Measurements from ENCODE around the gene MPZL2. TPM values are rescaled to one million over a fixed set of nuclear protein-coding genes. Genes with fewer than 3 reads are reported as not detected.

Gene MPZL2
- total and polyA plus RNA-seq, 5 donors from 2014 or later, result 0.37 to 1.0 TPM; not detected in 3

DNA sequence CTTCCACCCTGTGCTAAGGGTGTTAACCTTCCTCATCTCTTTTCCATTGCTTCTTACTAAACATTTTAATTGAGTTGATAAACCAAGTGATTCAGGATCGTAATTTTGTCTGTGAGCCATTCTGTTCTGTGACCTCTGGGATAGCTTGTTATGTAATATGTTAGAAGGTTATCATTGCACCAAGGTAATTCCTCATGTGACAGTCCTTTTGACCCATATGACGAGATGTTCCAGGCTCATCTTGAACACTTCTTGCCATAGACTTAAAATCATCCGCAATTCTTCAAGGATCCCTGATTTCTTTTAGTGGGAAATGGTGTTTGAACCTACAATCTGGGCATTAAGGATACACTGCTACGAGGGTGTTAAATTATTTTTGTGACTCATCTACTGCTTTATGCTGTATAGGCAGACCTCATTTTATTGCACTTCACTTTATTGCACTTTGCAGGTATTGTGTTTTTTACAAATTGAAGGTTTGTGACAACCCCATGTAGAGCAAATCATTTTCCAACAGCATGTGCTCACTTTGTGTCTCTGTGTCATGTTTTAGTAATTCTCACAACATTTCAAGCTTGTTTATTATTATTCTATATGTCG lies 19.0 kb upstream of the MPZL2 start:
- Histone ChIP-seq H3K4me1 (ENCODE audit: control insufficient read depth, insufficient read depth, low read length, poor library complexity, severe bottlenecking) (no peaks in the 10 kb centered on the region), H3K9me3 (ENCODE audit: control insufficient read depth in 2 of 2, low read length in 2 of 2) (no peaks in the 10 kb centered on the region), H3K4me3 (ENCODE audit: low read depth, low read length) (no peak overlapping the region), H3K27ac (ENCODE audit: insufficient read depth, low read length, poor library complexity, severe bottlenecking) (no peak overlapping the region), H3K36me3 (ENCODE audit: control insufficient read depth, insufficient read depth, low read length) (no peaks in the 10 kb centered on the region), H3K27me3 (ENCODE audit: control insufficient read depth, insufficient read depth, low read length) (no peaks in the 10 kb centered on the region)
- Mint-ChIP-seq H3K4me1 (peaks cover 5 to 18% (median 12%) of the 10 kb centered on the region in 4 donors), H3K4me3 (no peak overlapping the region), H3K27ac (peak overlapping the region in 1 of 3 donors; percentile 24), H3K27me3 (no peaks in the 10 kb centered on the region), H3K9me3 (no peaks in the 10 kb centered on the region), H3K36me3 (no peaks in the 10 kb centered on the region)
- ATAC-seq (ENCODE audit: low read depth in 2 of 2), result no peak
- DNase-seq, result no peak

DNA sequence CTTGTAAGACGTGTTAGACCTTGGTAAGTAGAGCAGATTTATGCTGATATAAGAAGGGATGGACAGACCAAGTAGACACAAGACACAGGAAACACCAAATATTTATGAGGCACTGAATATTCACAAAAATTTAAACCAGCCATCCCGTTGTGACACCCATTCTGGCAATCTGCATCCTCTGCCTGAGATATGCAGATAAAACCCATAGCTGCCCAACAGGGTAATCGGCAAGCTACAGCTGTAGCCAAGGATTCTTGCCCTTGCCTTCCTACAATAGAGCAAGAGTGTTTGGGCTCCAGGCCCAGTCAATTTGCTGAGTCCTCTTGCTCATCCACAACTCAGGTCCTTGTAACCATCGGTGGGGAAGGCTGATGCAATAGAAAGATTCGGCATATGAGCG lies 18.5 kb upstream of the MPZL2 start:
- H3K4me3 Mint-ChIP-seq, result no peak overlapping the region
- no peaks in the 10 kb centered on the region for H3K9me3 Mint-ChIP-seq
- DNase-seq (no peak), ATAC-seq (ENCODE audit: low read depth in 2 of 2) (no peak)
- Histone ChIP-seq H3K4me1 (ENCODE audit: control insufficient read depth, insufficient read depth, low read length, poor library complexity, severe bottlenecking) (no peaks in the 10 kb centered on the region), H3K36me3 (ENCODE audit: control insufficient read depth, insufficient read depth, low read length) (no peaks in the 10 kb centered on the region), H3K9me3 (ENCODE audit: control insufficient read depth in 2 of 2, low read length in 2 of 2) (no peaks in the 10 kb centered on the region), H3K27me3 (ENCODE audit: control insufficient read depth, insufficient read depth, low read length) (no peaks in the 10 kb centered on the region), H3K27ac (ENCODE audit: insufficient read depth, low read length, poor library complexity, severe bottlenecking) (no peak overlapping the region), H3K4me3 (ENCODE audit: low read depth, low read length) (no peak overlapping the region)
- H3K27me3 Mint-ChIP-seq, result no peaks in the 10 kb centered on the region
- peaks cover 5 to 18% (median 12%) of the 10 kb centered on the region in 4 donors for H3K4me1 Mint-ChIP-seq
- H3K27ac Mint-ChIP-seq, result no peak overlapping the region
- no peaks in the 10 kb centered on the region for H3K36me3 Mint-ChIP-seq

DNA sequence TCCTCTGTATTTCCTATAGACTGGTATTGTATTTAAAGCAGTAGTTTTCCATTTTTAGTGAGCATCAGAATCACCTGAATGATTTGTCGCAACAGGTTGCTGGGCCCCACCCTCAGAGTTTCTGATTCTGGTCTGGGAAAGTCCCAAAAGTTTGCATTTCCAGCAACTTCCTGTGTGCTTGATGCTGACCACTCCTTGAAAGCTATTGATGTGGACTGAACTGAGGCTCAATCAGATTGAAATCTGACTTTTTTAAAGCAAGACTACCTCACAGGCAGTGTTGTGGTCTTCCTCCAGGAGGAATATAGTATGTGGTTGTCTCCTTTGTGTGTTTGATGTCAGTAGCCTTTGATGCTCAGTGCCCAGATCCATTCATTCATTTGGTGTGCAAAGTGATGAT lies 17.2 kb upstream of the MPZL2 start:
- Mint-ChIP-seq H3K27me3 (no peaks in the 10 kb centered on the region), H3K27ac (no peak overlapping the region), H3K36me3 (no peaks in the 10 kb centered on the region), H3K9me3 (no peaks in the 10 kb centered on the region), H3K4me1 (peaks cover 5 to 20% (median 12%) of the 10 kb centered on the region in 4 donors), H3K4me3 (no peak overlapping the region)
- no peaks in the 10 kb centered on the region for H3K36me3 ChIP-seq (ENCODE audit: control insufficient read depth, insufficient read depth, low read length)
- H3K4me3 ChIP-seq (ENCODE audit: low read depth, low read length), result no peak overlapping the region
- H3K4me1 ChIP-seq (ENCODE audit: control insufficient read depth, insufficient read depth, low read length, poor library complexity, severe bottlenecking), result no peaks in the 10 kb centered on the region
- no peak for ATAC-seq (ENCODE audit: low read depth in 2 of 2)
- H3K9me3 ChIP-seq (ENCODE audit: control insufficient read depth in 2 of 2, low read length in 2 of 2), result no peaks in the 10 kb centered on the region
- H3K27ac ChIP-seq (ENCODE audit: insufficient read depth, low read length, poor library complexity, severe bottlenecking), result no peak overlapping the region
- no peaks in the 10 kb centered on the region for H3K27me3 ChIP-seq (ENCODE audit: control insufficient read depth, insufficient read depth, low read length)
- no peak for DNase-seq

DNA sequence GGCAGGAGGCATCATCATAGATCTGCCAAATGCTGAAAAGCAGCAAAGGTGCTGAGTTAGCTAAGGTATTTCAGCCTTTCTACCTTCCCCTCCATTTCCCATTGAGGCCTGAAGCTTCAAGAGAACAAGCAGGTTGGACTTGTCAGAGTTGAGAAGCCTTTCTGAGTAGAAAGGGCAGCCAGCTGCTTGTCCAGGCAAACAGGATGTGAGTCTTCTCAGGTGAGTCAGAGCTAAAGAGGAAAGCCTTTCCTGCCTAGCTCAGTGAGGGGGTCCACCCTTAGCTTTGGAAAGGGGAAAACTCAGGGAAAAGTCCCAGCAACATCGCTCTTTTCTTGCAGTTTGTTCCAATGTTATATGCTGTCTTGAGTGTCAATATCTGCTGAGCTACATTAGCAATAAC lies 13.2 kb upstream of the MPZL2 start:
- ATAC-seq (ENCODE audit: low read depth in 2 of 2) (peak in 1 of 2 donors; percentile 31), DNase-seq (peak in 1 of 3 donors; percentile 50)
- Mint-ChIP-seq H3K9me3 (no peaks in the 10 kb centered on the region), H3K36me3 (no peaks in the 10 kb centered on the region), H3K4me1 (peaks cover 0 to 13% (median 8%) of the 10 kb centered on the region in 4 donors), H3K27ac (no peak overlapping the region), H3K4me3 (no peak overlapping the region), H3K27me3 (peaks cover 4% of the 10 kb centered on the region)
- Histone ChIP-seq H3K4me3 (ENCODE audit: low read depth, low read length) (no peak overlapping the region), H3K36me3 (ENCODE audit: control insufficient read depth, insufficient read depth, low read length) (no peaks in the 10 kb centered on the region), H3K27ac (ENCODE audit: insufficient read depth, low read length, poor library complexity, severe bottlenecking) (no peak overlapping the region), H3K4me1 (ENCODE audit: control insufficient read depth, insufficient read depth, low read length, poor library complexity, severe bottlenecking) (no peaks in the 10 kb centered on the region), H3K9me3 (ENCODE audit: control insufficient read depth in 2 of 2, low read length in 2 of 2) (no peaks in the 10 kb centered on the region), H3K27me3 (ENCODE audit: control insufficient read depth, insufficient read depth, low read length) (no peaks in the 10 kb centered on the region)

DNA sequence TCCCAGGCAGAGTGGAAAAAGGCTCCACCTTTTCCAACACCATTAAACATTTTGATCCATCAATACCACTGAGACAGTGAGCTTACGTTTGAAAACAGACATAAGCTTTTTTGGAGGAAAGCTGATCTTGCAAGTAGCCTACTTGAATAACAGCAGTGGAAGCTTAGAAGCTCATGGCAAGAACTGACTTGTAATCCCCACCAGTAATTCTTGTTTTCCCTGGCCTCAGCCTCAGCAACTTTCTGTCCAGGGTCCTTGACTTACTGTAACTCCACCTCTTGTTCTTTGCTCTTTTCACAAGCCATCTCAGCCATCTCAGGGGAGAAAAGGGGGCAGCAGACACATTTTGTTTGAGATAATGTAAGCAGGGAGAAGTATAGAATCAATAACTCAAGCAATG lies 12.3 kb upstream of the MPZL2 start:
- Histone ChIP-seq H3K4me1 (ENCODE audit: control insufficient read depth, insufficient read depth, low read length, poor library complexity, severe bottlenecking) (no peaks in the 10 kb centered on the region), H3K4me3 (ENCODE audit: low read depth, low read length) (no peak overlapping the region), H3K27me3 (ENCODE audit: control insufficient read depth, insufficient read depth, low read length) (no peaks in the 10 kb centered on the region), H3K36me3 (ENCODE audit: control insufficient read depth, insufficient read depth, low read length) (no peaks in the 10 kb centered on the region), H3K9me3 (ENCODE audit: control insufficient read depth in 2 of 2, low read length in 2 of 2) (no peaks in the 10 kb centered on the region), H3K27ac (ENCODE audit: insufficient read depth, low read length, poor library complexity, severe bottlenecking) (no peak overlapping the region)
- H3K4me3 Mint-ChIP-seq, result no peak overlapping the region
- H3K9me3 Mint-ChIP-seq, result no peaks in the 10 kb centered on the region
- DNase-seq (no peak), ATAC-seq (ENCODE audit: low read depth in 2 of 2) (no peak)
- no peak overlapping the region for H3K27ac Mint-ChIP-seq
- H3K36me3 Mint-ChIP-seq, result no peaks in the 10 kb centered on the region
- H3K27me3 Mint-ChIP-seq, result peaks cover 12% of the 10 kb centered on the region
- peaks cover 0 to 15% (median 7%) of the 10 kb centered on the region in 4 donors for H3K4me1 Mint-ChIP-seq

DNA sequence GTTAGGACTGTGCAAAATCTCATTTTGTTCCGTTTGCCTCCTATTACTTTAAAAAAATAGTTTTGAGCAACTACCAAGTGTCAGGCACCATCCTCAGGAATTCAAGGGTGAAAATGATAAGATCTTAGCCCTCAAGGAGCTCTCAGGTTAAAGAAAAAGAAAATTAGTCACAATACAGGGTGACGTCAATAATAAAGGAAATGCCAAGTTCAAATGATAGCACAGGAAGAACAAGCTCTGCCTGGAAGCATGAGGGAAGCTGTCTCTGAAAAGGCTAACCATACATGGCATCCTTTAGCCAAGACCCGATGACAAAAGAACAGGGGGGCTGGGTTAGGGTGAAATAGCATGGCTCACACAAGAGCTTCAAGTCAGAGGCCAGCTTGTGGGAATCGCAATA lies 11.1 kb upstream of the MPZL2 start:
- no peaks in the 10 kb centered on the region for H3K9me3 Mint-ChIP-seq
- no peaks in the 10 kb centered on the region for H3K36me3 ChIP-seq (ENCODE audit: control insufficient read depth, insufficient read depth, low read length)
- peak overlapping the region in 2 of 3 donors; percentile 45 to 89 for H3K27ac Mint-ChIP-seq
- H3K27me3 Mint-ChIP-seq, result peaks cover 13% of the 10 kb centered on the region
- no peak for DNase-seq
- H3K4me1 Mint-ChIP-seq, result peaks cover 0 to 16% (median 3%) of the 10 kb centered on the region in 4 donors
- H3K4me3 Mint-ChIP-seq, result no peak overlapping the region
- peak in 1 of 2 donors; percentile 34 for ATAC-seq (ENCODE audit: low read depth in 2 of 2)
- no peaks in the 10 kb centered on the region for H3K4me1 ChIP-seq (ENCODE audit: control insufficient read depth, insufficient read depth, low read length, poor library complexity, severe bottlenecking)
- no peaks in the 10 kb centered on the region for H3K36me3 Mint-ChIP-seq
- no peaks in the 10 kb centered on the region for H3K9me3 ChIP-seq (ENCODE audit: control insufficient read depth in 2 of 2, low read length in 2 of 2)
- H3K27ac ChIP-seq (ENCODE audit: insufficient read depth, low read length, poor library complexity, severe bottlenecking), result no peak overlapping the region
- no peaks in the 10 kb centered on the region for H3K27me3 ChIP-seq (ENCODE audit: control insufficient read depth, insufficient read depth, low read length)
- no peak overlapping the region for H3K4me3 ChIP-seq (ENCODE audit: low read depth, low read length)

DNA sequence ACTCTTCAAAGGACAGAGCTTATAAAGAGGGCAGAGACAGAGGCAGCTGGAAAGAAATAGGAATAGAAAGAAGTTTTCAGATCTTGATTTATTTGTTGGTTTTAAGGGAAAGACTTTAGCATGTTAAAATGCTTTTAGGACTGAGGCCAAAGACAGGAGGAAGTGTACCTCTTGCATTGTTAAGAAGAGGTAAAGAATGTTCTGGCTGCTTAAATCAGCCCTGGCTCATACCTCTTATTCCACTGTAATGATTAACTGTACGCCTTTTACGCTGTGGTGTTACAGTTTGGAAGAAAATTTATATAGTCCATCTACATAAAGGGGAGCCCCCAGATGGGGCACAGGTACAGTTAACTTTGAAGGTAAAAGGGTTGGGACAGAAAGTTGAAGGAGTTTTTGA lies 10.1 kb upstream of the MPZL2 start:
- Mint-ChIP-seq H3K27me3 (peaks cover 13% of the 10 kb centered on the region), H3K36me3 (no peaks in the 10 kb centered on the region), H3K9me3 (no peaks in the 10 kb centered on the region), H3K4me3 (no peak overlapping the region), H3K4me1 (peaks cover 0 to 16% (median 3%) of the 10 kb centered on the region in 4 donors), H3K27ac (no peak overlapping the region)
- no peaks in the 10 kb centered on the region for H3K27me3 ChIP-seq (ENCODE audit: control insufficient read depth, insufficient read depth, low read length)
- DNase-seq, result no peak
- H3K4me3 ChIP-seq (ENCODE audit: low read depth, low read length), result no peak overlapping the region
- no peaks in the 10 kb centered on the region for H3K36me3 ChIP-seq (ENCODE audit: control insufficient read depth, insufficient read depth, low read length)
- no peak overlapping the region for H3K27ac ChIP-seq (ENCODE audit: insufficient read depth, low read length, poor library complexity, severe bottlenecking)
- H3K9me3 ChIP-seq (ENCODE audit: control insufficient read depth in 2 of 2, low read length in 2 of 2), result no peaks in the 10 kb centered on the region
- no peaks in the 10 kb centered on the region for H3K4me1 ChIP-seq (ENCODE audit: control insufficient read depth, insufficient read depth, low read length, poor library complexity, severe bottlenecking)
- ATAC-seq (ENCODE audit: low read depth in 2 of 2), result no peak

DNA sequence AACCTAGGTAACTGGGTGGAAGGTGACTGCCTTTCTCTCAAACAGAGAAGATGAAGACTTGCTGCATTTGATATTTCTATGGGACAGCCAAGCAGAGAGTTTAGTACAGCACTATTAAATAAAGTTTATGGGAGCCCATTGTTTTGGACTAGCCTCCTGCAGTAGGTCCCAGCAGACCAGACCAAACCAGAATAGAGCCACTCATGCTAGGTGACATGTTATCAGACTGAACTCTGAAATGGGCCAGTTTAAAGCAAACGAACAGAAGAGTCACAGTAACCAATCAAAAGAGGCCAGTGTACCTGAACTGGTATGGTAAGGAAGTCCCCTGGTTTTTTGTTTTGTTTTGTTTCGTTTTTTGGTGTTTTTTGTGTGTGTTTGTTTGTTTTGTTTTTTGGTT lies 7.9 kb upstream of the MPZL2 start:
- Histone ChIP-seq H3K27ac (ENCODE audit: insufficient read depth, low read length, poor library complexity, severe bottlenecking) (no peak overlapping the region), H3K27me3 (ENCODE audit: control insufficient read depth, insufficient read depth, low read length) (peaks cover 4% of the 10 kb centered on the region), H3K4me1 (ENCODE audit: control insufficient read depth, insufficient read depth, low read length, poor library complexity, severe bottlenecking) (no peaks in the 10 kb centered on the region), H3K9me3 (ENCODE audit: control insufficient read depth in 2 of 2, low read length in 2 of 2) (no peaks in the 10 kb centered on the region), H3K4me3 (ENCODE audit: low read depth, low read length) (no peak overlapping the region), H3K36me3 (ENCODE audit: control insufficient read depth, insufficient read depth, low read length) (no peaks in the 10 kb centered on the region)
- Mint-ChIP-seq H3K9me3 (no peaks in the 10 kb centered on the region), H3K36me3 (no peaks in the 10 kb centered on the region), H3K27me3 (peaks cover 18% of the 10 kb centered on the region), H3K4me3 (no peak overlapping the region), H3K4me1 (peaks cover 0 to 11% (median 2%) of the 10 kb centered on the region in 4 donors), H3K27ac (no peak overlapping the region)
- ATAC-seq (ENCODE audit: low read depth in 2 of 2) (no peak), DNase-seq (no peak)
